Endothelial cell of umbilical vein (primary cell): ENCODE results near the gene MYL5.

Experiments
- CTCF ChIP-seq, 2 donors: IDR thresholded peaks; 1 replicate in 1 of 2; 2 replicates in 1 of 2; pipeline ENCODE4 v1.5.1; 2011; ENCODE audit warnings: low read length in 2 of 2, mild to moderate bottlenecking in 2 of 2, moderate library complexity in 2 of 2, control low read depth in 1 of 2, inconsistent platforms in 1 of 2, low read depth in 1 of 2; ENCODE audit not compliant: insufficient read depth in 1 of 2; ENCODE audit errors: extremely low read depth in 1 of 2
- POLR2A ChIP-seq: IDR thresholded peaks from 2 replicates; pipeline ENCODE4 v1.6.1; 2012; ENCODE audit warnings: low read depth, mild to moderate bottlenecking, control low read depth, low read length
- POLR2AphosphoS5 ChIP-seq: IDR thresholded peaks from 2 replicates; pipeline ENCODE4 v1.6.1; 2012; ENCODE audit warnings: low read depth, mild to moderate bottlenecking, control low read depth, low read length, moderate library complexity; ENCODE audit not compliant: insufficient read depth

GRCh38 chr4:661881-662761 is 12.2 kb upstream of the MYL5 start:
- TF ChIP-seq CTCF (IDR thresholded peaks at IDR 0.05; ENCODE audit: extremely low read depth in 1 of 2, insufficient read depth in 1 of 2, low read depth in 1 of 2, low read length in 2 of 2) (no peak), POLR2A (no peak), POLR2AphosphoS5 (no peak)
